GM12872 (cell line): ENCODE measurements around the gene RPS3.

Experiments
- CTCF ChIP-seq: IDR thresholded peaks from 3 replicates; pipeline ENCODE4 v1.5.1; 2011; ENCODE audit warnings: low read depth, mild to moderate bottlenecking, low read length, moderate library complexity; ENCODE audit not compliant: insufficient read depth

Gene RPS3

GRCh38 chr11:75437966-75438659, 38.8 kb downstream of the RPS3 start:
- TF ChIP-seq CTCF: no peak

- TF ChIP-seq CTCF: no peak
These were observed 39.7 kb downstream of the RPS3 start for GRCh38 chr11:75439026-75439425.

GRCh38 chr11:75439495-75440120, 40.3 kb downstream of the RPS3 start:
- TF ChIP-seq CTCF: no peak

- no peak for TF ChIP-seq CTCF
These were observed 41.9 kb downstream of the RPS3 start for GRCh38 chr11:75440960-75441803.

- no peak for TF ChIP-seq CTCF
These were observed 42.5 kb downstream of the RPS3 start for GRCh38 chr11:75441804-75442132.

- TF ChIP-seq CTCF: no peak
These were observed 43.0 kb downstream of the RPS3 start for GRCh38 chr11:75442161-75442885.

- no peak for TF ChIP-seq CTCF
These were observed 43.7 kb downstream of the RPS3 start for GRCh38 chr11:75443043-75443442.
